H1 (cell line): ENCODE results near the gene DEGS2. TPM values are rescaled to one million over a fixed set of nuclear protein-coding genes. Genes with fewer than 3 reads are reported as not detected.

Source experiments
- CTCF ChIA-PET: fragments of 300-600 bp; sonication (Branson Sonifier 250); formaldehyde crosslinking; loops from one replicate; lab custom pipeline; 2021; ENCODE audit not compliant: partially characterized antibody; lab: Charles Lee
- POLR2A ChIA-PET: fragments of 300-600 bp; sonication (Branson Sonifier 250); formaldehyde crosslinking; loops from one replicate; lab custom pipeline; 2021; ENCODE audit warnings: inconsistent platforms; ENCODE audit not compliant: partially characterized antibody; lab: Charles Lee
- DNase-seq, 2 experiments: peaks; one replicate each; pipeline versions ENCODE4 v3.0.0 to v3.0.0-alpha.2; 2010 to 2022; ENCODE audit warnings: low spot score in 2 of 2, low read depth in 1 of 2, mixed read lengths in 1 of 2
- FAIRE-seq: peaks from 2 replicates; lab custom pipeline; 2011; peaks lifted over from hg19 to GRCh38; lab: Jason Lieb, UNC
- H2AFZ ChIP-seq: 2 replicates; pipeline ENCODE4 v1.8.1; 2012; ENCODE audit warnings: low read length, inconsistent platforms
- H2AK5ac ChIP-seq: 2 replicates; pipeline ENCODE4 v1.6.1; 2013; ENCODE audit warnings: low read depth, low read length
- H2BK120ac ChIP-seq: replicated peaks from 2 replicates; pipeline ENCODE3; 2013; ENCODE audit warnings: low read depth, low read length, inconsistent platforms
- H2BK12ac ChIP-seq: 2 replicates; pipeline ENCODE4 v1.6.1; 2013; ENCODE audit warnings: low read depth, low read length
- H2BK15ac ChIP-seq: 2 replicates; pipeline ENCODE4 v1.6.1; 2013; ENCODE audit warnings: low read length
- H2BK20ac ChIP-seq: 2 replicates; pipeline ENCODE4 v1.6.1; 2013; ENCODE audit warnings: low read length
- H2BK5ac ChIP-seq: 2 replicates; pipeline ENCODE4 v1.6.1; 2013; ENCODE audit warnings: low read depth, low read length
- H3K14ac ChIP-seq: 2 replicates; pipeline ENCODE4 v1.6.1; 2013; ENCODE audit warnings: inconsistent platforms; ENCODE audit not compliant: insufficient read length
- H3K18ac ChIP-seq: 2 replicates; pipeline ENCODE4 v1.6.1; 2013; ENCODE audit warnings: low read length; ENCODE audit errors: extremely low read depth
- H3K23ac ChIP-seq: 2 replicates; pipeline ENCODE4 v1.6.1; 2013; ENCODE audit warnings: inconsistent platforms; ENCODE audit not compliant: insufficient read length
- H3K23me2 ChIP-seq: 2 replicates; pipeline ENCODE4 v1.6.1; 2013; ENCODE audit warnings: low read depth, low read length
- H3K27ac ChIP-seq: 2 replicates; pipeline ENCODE4 v1.6.1; 2011; ENCODE audit warnings: low read depth, low read length, inconsistent platforms
- H3K27me3 ChIP-seq, 4 experiments: replicated peaks in 1 of 4; 1 replicate in 1 of 4; 2 replicates in 3 of 4; pipeline versions ENCODE4 v1.6.1 to v1.8.1; 2011 to 2013; ENCODE audit warnings: low read length in 3 of 4, mild to moderate bottlenecking in 3 of 4, inconsistent platforms in 2 of 4, mixed read lengths in 2 of 4, moderate library complexity in 1 of 4; ENCODE audit not compliant: control insufficient read depth in 3 of 4, insufficient read depth in 3 of 4; ENCODE audit errors: extremely low read depth in 1 of 4
- H3K36me3 ChIP-seq, 4 experiments: 2 replicates each; pipeline versions ENCODE4 v1.6.1 to v1.8.1; 2011 to 2013; ENCODE audit warnings: mild to moderate bottlenecking in 4 of 4, low read length in 3 of 4, moderate library complexity in 2 of 4, control low read depth in 1 of 4, inconsistent platforms in 1 of 4; ENCODE audit not compliant: insufficient read depth in 4 of 4, control insufficient read depth in 2 of 4
- H3K4ac ChIP-seq: replicated peaks from 2 replicates; pipeline ENCODE3; 2013; ENCODE audit warnings: low read length, low read depth, mixed read lengths, inconsistent platforms; ENCODE audit not compliant: insufficient read length
- H3K4me1 ChIP-seq, 4 experiments: replicated peaks in 1 of 4; 1 replicate in 1 of 4; 2 replicates in 3 of 4; pipeline versions ENCODE4 v1.6.1 to v1.8.1; 2011 to 2013; ENCODE audit warnings: low read length in 3 of 4, inconsistent platforms in 2 of 4, mixed read lengths in 1 of 4; ENCODE audit not compliant: insufficient read depth in 4 of 4, control insufficient read depth in 3 of 4
- H3K4me2 ChIP-seq, 2 experiments: 2 replicates each; pipeline versions ENCODE4 v1.6.1 to v1.8.1; 2011 to 2013; ENCODE audit warnings: low read depth in 2 of 2, low read length in 2 of 2, control low read depth in 1 of 2, inconsistent platforms in 1 of 2, mild to moderate bottlenecking in 1 of 2; ENCODE audit not compliant: insufficient read depth in 1 of 2
- H3K4me3 ChIP-seq, 4 experiments: fragments of 200-600, 300-600 bp in 1 of 4; sonication (generic), shearing (Covaris generic), sonication (Bioruptor Twin) in 1 of 4; 2 replicates each; pipeline versions ENCODE4 v1.5.1 to v1.8.1; 2011 to 2016; ENCODE audit warnings: low read length in 4 of 4, low read depth in 3 of 4, control low read depth in 2 of 4, inconsistent platforms in 2 of 4, mild to moderate bottlenecking in 2 of 4, mixed read lengths in 1 of 4, moderate library complexity in 1 of 4; ENCODE audit not compliant: insufficient read depth in 2 of 4; ENCODE audit errors: extremely low read depth in 1 of 4
- H3K56ac ChIP-seq: replicated peaks from 2 replicates; pipeline ENCODE3; 2013; ENCODE audit warnings: low read depth, mild to moderate bottlenecking, mixed read lengths, low read length, inconsistent platforms; ENCODE audit not compliant: insufficient read length
- H3K79me1 ChIP-seq: 2 replicates; pipeline ENCODE4 v1.6.1; 2013; ENCODE audit warnings: low read depth, low read length, control low read depth
- H3K79me2 ChIP-seq, 2 experiments: 2 replicates each; pipeline versions ENCODE4 v1.6.1 to v1.8.1; 2012 to 2013; ENCODE audit warnings: low read length in 2 of 2, mild to moderate bottlenecking in 2 of 2, inconsistent platforms in 1 of 2; ENCODE audit not compliant: insufficient read depth in 2 of 2, control insufficient read depth in 1 of 2
- H3K9ac ChIP-seq, 4 experiments: replicated peaks in 1 of 4; 1 replicate in 1 of 4; 2 replicates in 3 of 4; pipeline versions ENCODE4 v1.6.1 to v1.8.1; 2011 to 2013; ENCODE audit warnings: low read depth in 3 of 4, low read length in 3 of 4, control low read depth in 2 of 4, mild to moderate bottlenecking in 2 of 4, moderate library complexity in 2 of 4, inconsistent platforms in 1 of 4; ENCODE audit errors: extremely low read depth in 1 of 4
- H3K9me3 ChIP-seq, 2 experiments: 2 replicates each; pipeline versions ENCODE4 v1.6.1 to v1.8.1; 2012 to 2013; ENCODE audit warnings: mild to moderate bottlenecking in 2 of 2, moderate library complexity in 2 of 2, control low read depth in 1 of 2, inconsistent platforms in 1 of 2, low read depth in 1 of 2, low read length in 1 of 2, mixed read lengths in 1 of 2; ENCODE audit not compliant: insufficient read depth in 2 of 2
- H4K20me1 ChIP-seq, 2 experiments: replicated peaks in 1 of 2; 2 replicates each; pipeline versions ENCODE3 to v1.8.1; 2011 to 2013; ENCODE audit warnings: inconsistent platforms in 2 of 2, low read length in 2 of 2, mild to moderate bottlenecking in 1 of 2; ENCODE audit not compliant: insufficient read depth in 2 of 2, control insufficient read depth in 1 of 2
- H4K5ac ChIP-seq: 2 replicates; pipeline ENCODE4 v1.6.1; 2013; ENCODE audit warnings: low read length, low read depth, mixed read lengths, inconsistent platforms; ENCODE audit not compliant: insufficient read length
- H4K8ac ChIP-seq: 2 replicates; pipeline ENCODE4 v1.8.0; 2013; ENCODE audit warnings: mild to moderate bottlenecking, moderate library complexity, low read length, inconsistent platforms; ENCODE audit not compliant: insufficient read depth; ENCODE audit errors: extremely low read depth
- H4K91ac ChIP-seq: replicated peaks from 2 replicates; pipeline ENCODE3; 2013; ENCODE audit warnings: low read length, mixed read lengths, inconsistent platforms; ENCODE audit not compliant: insufficient read length
- ATF2 ChIP-seq: IDR thresholded peaks from 2 replicates; pipeline ENCODE4 v1.6.1; 2012; ENCODE audit warnings: low read length, inconsistent platforms
- CHD1 ChIP-seq: IDR thresholded peaks from 2 replicates; pipeline ENCODE4 v1.6.1; 2012; ENCODE audit warnings: low read depth, low read length, improper control_type of control experiment
- CREB1 ChIP-seq: IDR thresholded peaks from 2 replicates; pipeline ENCODE4 v1.6.1; 2012; ENCODE audit warnings: inconsistent platforms
- KDM1A ChIP-seq: fragments of 200-600, 300-600 bp; sonication (generic); IDR thresholded peaks from 2 replicates; pipeline ENCODE4 v1.7.1; 2016; ENCODE audit warnings: mild to moderate bottlenecking, low read length, borderline replicate concordance
- NRF1 ChIP-seq: IDR thresholded peaks from 2 replicates; pipeline ENCODE4 v1.6.1; 2011; ENCODE audit warnings: mild to moderate bottlenecking, low read depth, low read length, improper control_type of control experiment
- RBBP5 ChIP-seq: IDR thresholded peaks from 2 replicates; pipeline ENCODE4 v1.7.1; 2012; ENCODE audit warnings: low read depth, mild to moderate bottlenecking, inconsistent platforms, low read length, moderate library complexity, borderline replicate concordance
- SIN3A ChIP-seq, 2 experiments: IDR thresholded peaks in 1 of 2; conservative IDR thresholded peaks in 1 of 2; 2 replicates each; pipeline ENCODE4 v1.6.1; 2011 to 2012; ENCODE audit warnings: low read length in 2 of 2, improper control_type of control experiment in 1 of 2, low read depth in 1 of 2, mild to moderate bottlenecking in 1 of 2
- TEAD4 ChIP-seq: IDR thresholded peaks from 2 replicates; pipeline ENCODE4 v1.6.1; 2012; ENCODE audit warnings: low read depth, low read length, inconsistent platforms, mixed read lengths
- ZNF274 ChIP-seq: IDR thresholded peaks from 2 replicates; pipeline ENCODE4 v1.7.0; 2012; ENCODE audit warnings: low read length, borderline replicate concordance; ENCODE audit errors: extremely low read depth
- WGBS, 2 experiments: shearing (Covaris generic) in 1 of 2; methylation state at CpG; one replicate each; pipeline versions ENCODE4 v1.1.6 to v1.1.7; 2013 to 2015; ENCODE audit warnings: low lambda C conversion rate in 2 of 2, mixed read lengths in 2 of 2, inconsistent platforms in 1 of 2, low coverage in 1 of 2, missing lambda C conversion rate in 1 of 2; ENCODE audit not compliant: insufficient replicate concordance in 2 of 2, insufficient coverage in 1 of 2, insufficient read length in 1 of 2; ENCODE audit errors: extremely low coverage in 1 of 2, missing lambda C conversion rate in 1 of 2; 5-methylcytosine and 5-hydroxymethylcytosine counted together
- polyA plus RNA-seq, 7 experiments: library from polyadenylated mRNA; depleted of rRNA in 3 of 7; stranded (reverse) in 5 of 7; unstranded in 2 of 7; fragments of >200 nt in 5 of 7; fragments of 200-250 nt in 2 of 7; gene quantifications; 1 replicate in 5 of 7; 2 replicates in 1 of 7; 4 replicates in 1 of 7; pipeline versions ENCODE4 v1.2.1 to v1.2.3, GENCODE V29; 2011 to 2013; ENCODE audit warnings: missing spikeins in 2 of 7, mixed read lengths in 2 of 7
- total RNA-seq: library from RNA; stranded (reverse); fragmentation: NEBNext Ultra II Directional; extraction: Animal tissue kit (Norgen Biotek cat#: 25700); gene quantifications from 2 replicates; pipeline ENCODE4 v1.2.1, GENCODE V29; 2021

The DEGS2 gene
- total and polyA plus RNA-seq, 2 of the 8 experiments (the other 6 are each of a cell fraction or from before 2014, with no cell fraction given) = 0.61 to 0.82 TPM

- Histone ChIP-seq H2BK120ac (no peak overlapping the region), H2AK5ac (no peak overlapping the region), H3K18ac (no peak overlapping the region), H3K79me1 (no peaks in the 10 kb centered on the region), H3K4ac (no peak overlapping the region), H3K79me2 (no peaks in the 10 kb centered on the region; a peak in 1 of 4 replicates), H3K4me1 (peaks cover 0 to 5% (median 0%) of the 10 kb centered on the region in 4 experiments; a peak in 1 of 7 replicates), H4K91ac (peak overlapping the region; percentile 65), H4K20me1 (peaks cover 0 to 2% of the 10 kb centered on the region in 2 experiments), H3K56ac (no peak overlapping the region), H3K27me3 (no peaks in the 10 kb centered on the region), H3K23ac (no peak overlapping the region), H2BK5ac (peak overlapping the region; percentile 18; the same call in 1 of the 2 replicates), H3K14ac (no peak overlapping the region), H3K4me3 (no peak overlapping the region), H2BK12ac (no peak overlapping the region), H2BK15ac (no peak overlapping the region), H3K36me3 (peaks cover 0 to under 1% (median 0%) of the 10 kb centered on the region in 4 experiments; a peak in 1 of 8 replicates), H4K5ac (no peak overlapping the region), H3K27ac (no peak overlapping the region), H3K9ac (no peak overlapping the region), H3K4me2 (no peak overlapping the region), H3K9me3 (no peaks in the 10 kb centered on the region), H2BK20ac (no peak overlapping the region), H2AFZ (no peak overlapping the region), H4K8ac (no peak overlapping the region; the same call in 1 of the 2 replicates), H3K23me2 (no peaks in the 10 kb centered on the region)
- 94% methylated on average over 58 of the region's 58 CpGs; no CpG with 5 or more reads in 1 of the 2 experiments for WGBS, 2 experiments
- ChIA-PET CTCF (interaction anchor here (0.6 to 19.5 kb wide), 2 partner anchors 13 to 952 kb away, joined by 3 to 307 read pairs; no protein-coding TSS in a partner anchor), POLR2A (interaction anchor here (0.9 to 2.1 kb wide), 2 partner anchors 12 to 88 kb away, joined by 3 to 4 read pairs; no protein-coding TSS in a partner anchor)
- no peak for DNase-seq
- FAIRE-seq = no peak
- no peak for TF ChIP-seq ATF2
- no peak for TF ChIP-seq CREB1
- no peak for TF ChIP-seq CHD1
- TF ChIP-seq TEAD4 = no peak
- no peak for TF ChIP-seq ZNF274
- no peak for TF ChIP-seq KDM1A
- no peak for TF ChIP-seq RBBP5
- no peak for TF ChIP-seq SIN3A (conservative IDR thresholded peaks at IDR 0.05 in 1 of 2, IDR thresholded peaks at IDR 0.05 in 1 of 2; ENCODE audit: low read depth in 1 of 2, low read length in 2 of 2)
- TF ChIP-seq NRF1 = no peak
These were observed 10.4 kb downstream of the DEGS2 start for GRCh38 chr14:100148837-100149731.
